IMR-90 (cell line): ENCODE measurements around the gene PRELP. TPM values are rescaled to one million over a fixed set of nuclear protein-coding genes. Genes with fewer than 3 reads are reported as not detected.

Experiments used
- ATAC-seq: fragments of 200-7000 bp; cut with Tn5 transposase; 2 replicates; pipeline ENCODE4 v1.9.1; 2020; ENCODE audit warnings: low read depth, mild to moderate bottlenecking, moderate library complexity
- BruUV-seq: library from RNA; stranded (reverse); fragments of 400-500 nt; replicated peaks from 2 replicates; lab custom pipeline; 2021; lab: Mats Ljungman, UMichigan
- CTCF ChIA-PET: fragments of 300-600 bp; formaldehyde crosslinking; extraction: SDS; loops from one replicate; lab custom pipeline; 2021; ENCODE audit warnings: antibody characterized with exemption; lab: Yijun Ruan, JAX
- POLR2A ChIA-PET: fragments of 300-600 bp; sonication (Branson Sonifier 250); formaldehyde crosslinking; loops from one replicate; lab custom pipeline; 2022; ENCODE audit warnings: antibody characterized with exemption; ENCODE audit not compliant: unreplicated experiment; lab: Charles Lee
- DNase-seq: peaks from one replicate; pipeline ENCODE4 v3.0.0; 2013
- H2AFZ ChIP-seq: replicated peaks from 2 replicates; pipeline ENCODE3; 2013; ENCODE audit warnings: low read length, mild to moderate bottlenecking; ENCODE audit not compliant: poor library complexity
- H2AK5ac ChIP-seq: 2 replicates; pipeline ENCODE4 v1.6.1; 2013; ENCODE audit warnings: low read depth, low read length, inconsistent platforms
- H2AK9ac ChIP-seq: replicated peaks from 2 replicates; pipeline ENCODE3; 2013; ENCODE audit warnings: mild to moderate bottlenecking, low read depth, low read length, moderate library complexity; ENCODE audit not compliant: poor library complexity
- H2BK120ac ChIP-seq: 2 replicates; pipeline ENCODE4 v1.6.1; 2013; ENCODE audit warnings: low read depth, low read length, inconsistent platforms
- H2BK15ac ChIP-seq: 3 replicates; pipeline ENCODE4 v1.6.1; 2013; ENCODE audit warnings: low read depth, low read length, inconsistent platforms
- H2BK20ac ChIP-seq: 2 replicates; pipeline ENCODE4 v1.6.1; 2013; ENCODE audit warnings: low read depth, mild to moderate bottlenecking, inconsistent platforms, low read length, moderate library complexity
- H2BK5ac ChIP-seq: 2 replicates; pipeline ENCODE4 v1.6.1; 2013; ENCODE audit warnings: mild to moderate bottlenecking, low read depth, low read length, inconsistent platforms; ENCODE audit not compliant: poor library complexity, severe bottlenecking
- H3K14ac ChIP-seq: replicated peaks from 2 replicates; pipeline ENCODE4 v1.6.1; 2013; ENCODE audit warnings: low read depth, low read length, inconsistent platforms
- H3K18ac ChIP-seq: 2 replicates; pipeline ENCODE4 v1.6.1; 2013; ENCODE audit warnings: low read depth, low read length, control low read depth
- H3K23ac ChIP-seq: 2 replicates; pipeline ENCODE4 v1.6.1; 2013; ENCODE audit warnings: low read depth, low read length, inconsistent platforms
- H3K27ac ChIP-seq: 2 replicates; pipeline ENCODE4 v1.5.1; 2013; ENCODE audit warnings: mild to moderate bottlenecking, control low read depth, low read length; ENCODE audit not compliant: insufficient read depth
- H3K27me3 ChIP-seq: 2 replicates; pipeline ENCODE4 v1.6.1; 2013; ENCODE audit warnings: low read length; ENCODE audit not compliant: control insufficient read depth, insufficient read depth
- H3K36me3 ChIP-seq: 2 replicates; pipeline ENCODE4 v1.6.1; 2013; ENCODE audit warnings: low read length, mixed read lengths; ENCODE audit not compliant: control insufficient read depth, insufficient read depth
- H3K4ac ChIP-seq: 2 replicates; pipeline ENCODE4 v1.6.1; 2013; ENCODE audit warnings: low read depth, low read length, inconsistent platforms
- H3K4me1 ChIP-seq: 2 replicates; pipeline ENCODE4 v1.6.1; 2013; ENCODE audit warnings: low read length, mixed read lengths; ENCODE audit not compliant: control insufficient read depth, insufficient read depth
- H3K4me2 ChIP-seq: 2 replicates; pipeline ENCODE4 v1.6.1; 2013; ENCODE audit warnings: low read depth, mild to moderate bottlenecking, control low read depth, low read length, moderate library complexity
- H3K4me3 ChIP-seq: 2 replicates; pipeline ENCODE4 v1.5.1; 2013; ENCODE audit warnings: low read depth, mild to moderate bottlenecking, control low read depth, low read length, moderate library complexity; ENCODE audit not compliant: insufficient read depth
- H3K56ac ChIP-seq: 2 replicates; pipeline ENCODE4 v1.6.1; 2013; ENCODE audit warnings: low read length, inconsistent platforms; ENCODE audit not compliant: insufficient read depth; ENCODE audit errors: extremely low read depth
- H3K79me1 ChIP-seq, 2 experiments: 2 replicates each; pipeline ENCODE4 v1.6.1; 2013; ENCODE audit warnings: low read length in 2 of 2, inconsistent platforms in 1 of 2, low read depth in 1 of 2
- H3K9ac ChIP-seq: 2 replicates; pipeline ENCODE4 v1.6.1; 2013; ENCODE audit warnings: low read depth, low read length, control low read depth
- H3K9me1 ChIP-seq: 2 replicates; pipeline ENCODE4 v1.6.1; 2013; ENCODE audit warnings: low read length, inconsistent platforms; ENCODE audit not compliant: insufficient read depth
- H3K9me3 ChIP-seq: 2 replicates; pipeline ENCODE4 v1.6.1; 2013; ENCODE audit warnings: low read length; ENCODE audit not compliant: control insufficient read depth, insufficient read depth
- H4K20me1 ChIP-seq: 2 replicates; pipeline ENCODE4 v1.6.1; 2013; ENCODE audit warnings: low read length, inconsistent platforms; ENCODE audit not compliant: insufficient read depth
- H4K5ac ChIP-seq: 2 replicates; pipeline ENCODE4 v1.6.1; 2013; ENCODE audit warnings: mild to moderate bottlenecking, low read depth, low read length, control low read depth
- H4K8ac ChIP-seq, 2 experiments: 2 replicates each; pipeline ENCODE4 v1.6.1; 2013; ENCODE audit warnings: low read depth in 2 of 2, low read length in 2 of 2, control low read depth in 1 of 2, inconsistent platforms in 1 of 2
- H4K91ac ChIP-seq: 2 replicates; pipeline ENCODE4 v1.6.1; 2013; ENCODE audit warnings: low read depth, low read length, inconsistent platforms; ENCODE audit not compliant: insufficient read depth
- BHLHE40 ChIP-seq: fragments of 150-350 bp; IDR thresholded peaks from 2 replicates; pipeline ENCODE4 v1.6.1; 2016; ENCODE audit warnings: mild to moderate bottlenecking, low read depth, low read length
- CHD1 ChIP-seq: IDR thresholded peaks from 2 replicates; pipeline ENCODE4 v1.6.1; 2012; ENCODE audit warnings: low read depth, low read length, improper control_type of control experiment
- CTCF ChIP-seq: conservative IDR thresholded peaks from 2 replicates; pipeline ENCODE4 v1.5.1; 2012; ENCODE audit warnings: mild to moderate bottlenecking, low read depth, low read length, improper control_type of control experiment
- ELK1 ChIP-seq: fragments of 150-350 bp; IDR thresholded peaks from 2 replicates; pipeline ENCODE4 v1.6.1; 2016; ENCODE audit warnings: low read depth, mild to moderate bottlenecking, low read length, moderate library complexity, borderline replicate concordance
- MXI1 ChIP-seq: IDR thresholded peaks from 2 replicates; pipeline ENCODE4 v1.6.1; 2012; ENCODE audit warnings: low read depth, mild to moderate bottlenecking, low read length, moderate library complexity, borderline replicate concordance
- RCOR1 ChIP-seq: IDR thresholded peaks from 2 replicates; pipeline ENCODE4 v1.6.1; 2012; ENCODE audit warnings: mild to moderate bottlenecking, low read length, improper control_type of control experiment; ENCODE audit not compliant: insufficient replicate concordance
- RFX5 ChIP-seq: IDR thresholded peaks from 2 replicates; pipeline ENCODE4 v1.8.0; 2012; ENCODE audit warnings: low read depth, mild to moderate bottlenecking, low read length, moderate library complexity
- USF2 ChIP-seq: fragments of 150-350 bp; IDR thresholded peaks from 2 replicates; pipeline ENCODE4 v1.6.1; 2017; ENCODE audit warnings: mild to moderate bottlenecking, antibody characterized with exemption, low read length, low read depth
- WGBS, 2 experiments: methylation state at CpG; one replicate each; pipeline versions ENCODE4 v1.1.5 to v1.1.7; 2013; ENCODE audit warnings: missing lambda C conversion rate in 2 of 2; ENCODE audit not compliant: insufficient read length in 1 of 2; ENCODE audit errors: extremely low coverage in 2 of 2; 5-methylcytosine and 5-hydroxymethylcytosine counted together
- dilution Hi-C: fragments of 300-500 bp; cut with HindIII; formaldehyde crosslinking; loops from one replicate; pipeline ENCODE4 v1.14.3; 2018; ENCODE audit warnings: low sequenced_read_pairs; ENCODE audit not compliant: unreplicated experiment
- in situ Hi-C: fragments of 300-500 bp; cut with MboI; formaldehyde crosslinking; loops from 3 replicates; pipeline ENCODE4 v1.14.3; 2019; ENCODE audit warnings: low sequenced_read_pairs, inconsistent platforms, mixed read lengths
- intact Hi-C: fragments of 100-400 bp; cut with micrococcal nuclease; formaldehyde crosslinking; loops from 2 replicates; pipeline ENCODE4 v1.10.0; 2022
- polyA plus RNA-seq, 3 experiments: library from polyadenylated mRNA; depleted of rRNA; stranded (reverse); fragments of >200 nt; gene quantifications; 2 replicates each; pipeline ENCODE4 v1.2.3, GENCODE V29; 2012; ENCODE audit warnings: low replicate concordance in 1 of 3
- total RNA-seq: library from RNA; depleted of rRNA; stranded (reverse); fragments of >200 nt; gene quantifications from 2 replicates; pipeline ENCODE4 v1.2.3, GENCODE V29; 2012

PRELP gene
- total and polyA plus RNA-seq, 2 of the 4 experiments (the other 2 are of a cell fraction) = 0.56 TPM; not detected in 1

GRCh38 chr1:203453016-203453415, 22.6 kb upstream of the PRELP start:
- no peak for TF ChIP-seq USF2
- no peak for TF ChIP-seq BHLHE40
- no peak for TF ChIP-seq RCOR1
- TF ChIP-seq ELK1 = no peak
- TF ChIP-seq CTCF = no peak
- TF ChIP-seq RFX5 = no peak
- no peak for TF ChIP-seq MXI1
- TF ChIP-seq CHD1 = no peak
- intact Hi-C loops = no loop called here
- no peaks in the 10 kb centered on the region for H3K79me1 ChIP-seq
- no peak overlapping the region for H4K8ac ChIP-seq
- no peak overlapping the region for H3K4me2 ChIP-seq
- no peak overlapping the region for H3K23ac ChIP-seq
- H2BK15ac ChIP-seq = no peak overlapping the region
- no TSS peak for BruUV-seq
- H3K14ac ChIP-seq = no peak overlapping the region
- peak overlapping the region; percentile 8 for H2AFZ ChIP-seq
- in situ Hi-C loops = no loop called here
- no peak for DNase-seq
- no peak overlapping the region for H2BK120ac ChIP-seq
- H2AK5ac ChIP-seq = no peak overlapping the region
- H3K4ac ChIP-seq = no peak overlapping the region
- H2BK20ac ChIP-seq = no peak overlapping the region
- no peaks in the 10 kb centered on the region for H3K9me1 ChIP-seq
- H3K4me3 ChIP-seq = no peak overlapping the region
- no peak overlapping the region for H2BK5ac ChIP-seq
- H4K5ac ChIP-seq = no peak overlapping the region
- CTCF ChIA-PET = interaction anchor here (0.6 to 0.9 kb wide), 2 partner anchors 13 to 113 kb away, joined by 3 read pairs; no protein-coding TSS in a partner anchor
- peaks cover 2% of the 10 kb centered on the region; the same call in 1 of the 2 replicates for H3K4me1 ChIP-seq
- H3K9me3 ChIP-seq = no peaks in the 10 kb centered on the region
- POLR2A ChIA-PET = no interaction called here
- H2AK9ac ChIP-seq = no peak overlapping the region
- peaks cover 48% of the 10 kb centered on the region for H3K27me3 ChIP-seq
- no peaks in the 10 kb centered on the region for H4K20me1 ChIP-seq
- no peak for ATAC-seq
- H3K27ac ChIP-seq = no peak overlapping the region
- dilution Hi-C loops = no loop called here
- no peak overlapping the region for H3K9ac ChIP-seq
- H3K18ac ChIP-seq = no peak overlapping the region
- WGBS, 2 experiments = no CpG with 5 or more reads among the region's 5 CpGs
- H4K91ac ChIP-seq = no peak overlapping the region
- no peak overlapping the region for H3K56ac ChIP-seq
- H3K36me3 ChIP-seq = no peaks in the 10 kb centered on the region
